Activated naive CD4-positive, alpha-beta T cell treated with anti-CD3 and anti-CD28 coated beads, Interleukin-2, amount 50 U/mL, for 24 hours (primary cell): ENCODE measurements around the gene CEP85.
"Not testable (repeated sequence)": the region's sequence is repeated elsewhere in the genome, so short reads cannot be mapped to it uniquely, and the experiment has no call there.

Experiments
- H3K27ac Mint-ChIP-seq: one replicate; pipeline ENCODE4 v1.8.0; 2021; ENCODE audit warnings: mild to moderate bottlenecking, mixed read lengths
- H3K27me3 Mint-ChIP-seq: one replicate; pipeline ENCODE4 v1.8.0; 2021; ENCODE audit warnings: mixed read lengths
- H3K36me3 Mint-ChIP-seq: one replicate; pipeline ENCODE4 v1.8.0; 2021; ENCODE audit warnings: mixed read lengths
- H3K4me1 Mint-ChIP-seq: one replicate; pipeline ENCODE4 v1.8.0; 2021; ENCODE audit warnings: mixed read lengths
- H3K4me3 Mint-ChIP-seq: one replicate; pipeline ENCODE4 v1.8.0; 2021; ENCODE audit warnings: mild to moderate bottlenecking, mixed read lengths
- H3K9me3 Mint-ChIP-seq: one replicate; pipeline ENCODE4 v1.8.0; 2021; ENCODE audit warnings: mixed read lengths

CEP85 gene

DNA sequence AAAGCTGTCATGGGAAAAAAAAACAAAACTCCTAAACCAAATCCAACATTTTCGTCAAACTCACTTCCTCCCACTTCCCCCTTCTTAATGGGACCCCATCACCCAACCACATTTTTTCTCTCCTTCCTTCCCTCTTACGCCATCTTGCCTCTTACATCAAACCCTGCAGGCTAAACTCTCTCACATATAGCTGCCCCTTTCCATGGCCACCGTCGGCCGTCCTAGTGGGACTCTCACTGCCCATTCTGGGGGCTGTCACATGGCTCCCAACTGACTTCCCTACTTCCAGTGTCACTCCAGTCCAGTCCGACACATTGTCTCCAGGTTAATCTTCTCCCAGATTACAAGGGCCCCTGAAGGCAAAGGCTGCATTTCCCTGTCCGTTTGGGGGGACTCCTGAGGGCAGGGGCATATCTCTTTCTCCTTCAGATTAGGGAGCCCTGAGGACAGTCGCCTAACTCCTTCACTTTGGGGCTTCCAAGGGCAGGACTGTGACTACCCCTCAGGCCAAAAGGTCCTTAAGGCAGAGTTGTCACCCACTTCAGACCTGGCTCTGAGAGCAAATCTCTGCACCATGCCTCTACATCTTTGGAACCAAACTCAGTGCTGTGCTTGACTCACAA lies 71.8 kb downstream of the CEP85 start:
- no peaks in the 10 kb centered on the region for H3K27me3 Mint-ChIP-seq
- H3K36me3 Mint-ChIP-seq: no peaks in the 10 kb centered on the region
- peak overlapping the region; percentile 98 for H3K27ac Mint-ChIP-seq
- H3K4me3 Mint-ChIP-seq: peak overlapping the region; percentile 100
- peaks cover 35% of the 10 kb centered on the region for H3K4me1 Mint-ChIP-seq
- H3K9me3 Mint-ChIP-seq: no peaks in the 10 kb centered on the region

DNA sequence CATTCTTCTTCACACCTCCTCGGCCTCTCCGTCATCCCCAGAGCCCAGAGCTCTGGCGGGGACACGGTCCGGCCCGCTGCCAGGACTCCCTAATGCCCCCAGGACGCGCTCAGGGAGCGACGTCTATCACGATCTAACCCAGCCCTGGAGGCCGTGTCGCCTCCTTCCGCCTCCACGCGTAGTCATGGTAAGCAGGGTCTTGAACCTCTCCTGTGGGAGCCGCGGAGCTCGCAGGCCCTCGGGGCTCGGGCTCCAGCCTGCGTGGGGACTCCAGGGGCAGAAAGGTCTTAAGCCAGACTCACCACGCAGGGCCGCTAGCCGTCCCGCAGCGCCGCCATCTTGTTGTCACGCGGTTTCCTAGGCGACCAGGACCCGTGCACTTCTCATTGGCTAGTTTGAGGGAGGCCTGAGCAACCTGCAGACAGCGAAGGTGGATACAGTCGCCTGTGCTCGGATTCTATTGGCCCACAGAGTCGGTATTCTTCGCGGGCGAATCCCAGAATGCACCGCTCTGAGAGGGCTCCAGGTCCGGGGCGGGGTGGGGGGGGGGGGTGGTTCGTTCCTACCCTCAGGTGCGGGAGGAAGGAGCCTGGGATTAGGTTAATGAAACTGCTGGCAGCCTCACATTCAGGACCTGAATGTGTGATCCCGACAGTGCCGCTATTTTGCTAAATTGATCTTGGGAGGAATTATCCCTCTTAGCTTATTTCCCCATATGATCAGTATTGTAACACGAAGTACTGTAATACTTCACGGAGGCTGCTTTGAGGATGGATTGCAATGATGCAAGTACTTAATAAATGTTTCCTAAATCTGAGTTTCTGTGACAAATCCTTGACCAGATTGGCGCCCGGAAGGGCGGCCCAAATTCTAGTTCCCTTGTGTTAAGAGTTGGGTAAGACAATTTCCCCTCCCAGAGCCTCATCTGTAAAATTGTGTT lies 72.6 kb downstream of the CEP85 start, which contains the start of gene UBXN11:
UBXN11 (minus strand) TSS at position 347 of the 940 bp plus-strand sequence. CDS start 3,753 bp downstream, outside the sequence.
- Mint-ChIP-seq H3K27ac (peak within 1 kb of the TSS; percentile 98), H3K36me3 (no peaks in the 10 kb centered on the region), H3K4me1 (peaks cover 34% of the 10 kb centered on the region), H3K4me3 (peak within 1 kb of the TSS; percentile 100), H3K27me3 (no peaks in the 10 kb centered on the region), H3K9me3 (no peaks in the 10 kb centered on the region)

DNA sequence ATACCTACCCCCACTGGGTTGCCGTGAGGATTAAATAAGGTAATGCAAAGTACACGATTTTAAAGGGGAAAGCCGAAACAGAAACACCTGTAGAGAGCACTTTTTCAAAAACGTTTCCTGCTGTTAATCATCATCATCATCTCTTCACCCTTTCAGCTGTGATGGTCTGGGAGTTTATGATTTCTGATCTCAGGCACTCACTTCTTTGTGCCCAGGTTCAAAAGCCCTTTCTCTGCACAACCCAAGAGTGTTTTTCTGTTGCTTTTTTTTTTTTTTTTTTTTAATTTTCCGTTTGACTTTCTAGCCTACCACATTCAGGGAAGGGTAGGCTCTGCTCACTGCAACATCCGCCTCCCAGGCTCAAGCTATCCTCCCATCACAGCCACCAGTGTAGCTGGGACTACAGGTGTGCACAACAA lies 73.4 kb downstream of the CEP85 start:
- peak overlapping the region; percentile 98 for H3K27ac Mint-ChIP-seq
- H3K27me3 Mint-ChIP-seq: no peaks in the 10 kb centered on the region
- H3K9me3 Mint-ChIP-seq: no peaks in the 10 kb centered on the region
- H3K4me1 Mint-ChIP-seq: peaks cover 40% of the 10 kb centered on the region
- H3K36me3 Mint-ChIP-seq: no peaks in the 10 kb centered on the region
- peak overlapping the region; percentile 100 for H3K4me3 Mint-ChIP-seq

DNA sequence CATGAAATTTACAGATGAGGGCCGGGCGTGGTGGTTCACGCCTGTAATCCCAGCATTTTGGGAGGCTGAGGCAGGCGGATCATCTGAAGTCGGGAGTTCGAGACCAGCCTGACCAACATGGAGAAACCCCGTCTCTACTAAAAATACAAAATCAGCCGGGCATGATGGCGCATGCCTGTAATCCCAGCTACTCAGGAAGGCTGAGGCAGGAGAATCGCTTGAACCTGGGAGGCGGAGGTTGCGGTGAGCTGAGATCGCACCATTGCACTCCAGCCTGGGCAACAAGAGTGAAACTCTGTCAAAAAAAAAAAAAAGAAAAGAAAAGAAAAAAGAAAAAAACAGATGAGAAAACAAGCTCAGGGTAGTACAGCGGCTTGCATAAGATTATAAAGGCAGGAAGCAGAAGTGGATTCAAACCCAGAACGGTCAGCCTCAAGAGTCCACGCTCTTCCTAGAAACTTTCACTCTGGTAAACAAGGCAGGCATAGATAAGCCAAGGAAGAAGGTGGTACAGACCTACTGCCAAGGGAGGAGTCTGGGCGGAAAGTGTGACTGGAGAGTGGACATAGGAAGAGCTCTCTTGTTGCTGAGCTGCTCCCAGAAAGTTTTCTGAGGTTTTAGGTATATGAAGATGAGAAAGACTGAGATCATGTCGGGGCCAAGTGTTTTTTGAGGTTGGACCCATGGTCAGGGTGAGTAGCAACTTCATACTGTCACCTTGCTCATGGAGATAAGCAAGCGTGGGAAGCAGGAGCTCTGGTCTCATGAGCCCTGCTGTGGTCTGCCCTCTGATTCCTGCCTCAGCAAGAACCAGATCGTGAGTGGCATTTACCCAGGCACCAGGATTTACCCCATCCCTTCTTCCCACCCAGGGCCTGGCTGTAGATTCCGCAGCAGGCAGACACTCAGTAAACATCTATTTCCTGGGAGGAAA lies 74.2 kb downstream of the CEP85 start:
- H3K36me3 Mint-ChIP-seq, H3K27me3 Mint-ChIP-seq, H3K9me3 Mint-ChIP-seq: not testable (repeated sequence)
- peak overlapping the region; percentile 94 for H3K27ac Mint-ChIP-seq
- peak overlapping the region; percentile 100 for H3K4me3 Mint-ChIP-seq
- peaks cover 44% of the 10 kb centered on the region for H3K4me1 Mint-ChIP-seq

DNA sequence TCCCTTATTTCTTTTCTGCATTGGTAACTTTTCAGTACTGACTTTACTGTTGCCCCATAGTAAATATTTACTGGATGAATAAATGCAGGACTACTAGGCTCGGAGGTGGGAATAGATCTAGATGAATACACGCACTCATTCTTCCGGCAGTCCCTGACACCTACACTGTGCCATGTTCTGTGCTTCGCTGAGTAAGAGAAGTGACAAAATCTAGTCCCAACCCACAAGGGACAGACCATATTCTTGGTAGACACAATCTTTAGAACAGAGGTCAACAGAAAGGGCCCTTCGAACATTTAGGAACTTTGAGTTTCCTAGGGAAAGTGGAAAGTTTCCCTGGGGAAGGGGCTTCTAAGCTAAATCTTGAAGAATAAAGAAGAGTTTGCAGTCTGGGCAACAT lies 80.5 kb downstream of the CEP85 start:
- Mint-ChIP-seq H3K4me3 (no peak overlapping the region), H3K4me1 (peaks cover 60% of the 10 kb centered on the region), H3K27ac (peak overlapping the region; percentile 62), H3K36me3 (no peaks in the 10 kb centered on the region), H3K9me3 (no peaks in the 10 kb centered on the region), H3K27me3 (no peaks in the 10 kb centered on the region)

DNA sequence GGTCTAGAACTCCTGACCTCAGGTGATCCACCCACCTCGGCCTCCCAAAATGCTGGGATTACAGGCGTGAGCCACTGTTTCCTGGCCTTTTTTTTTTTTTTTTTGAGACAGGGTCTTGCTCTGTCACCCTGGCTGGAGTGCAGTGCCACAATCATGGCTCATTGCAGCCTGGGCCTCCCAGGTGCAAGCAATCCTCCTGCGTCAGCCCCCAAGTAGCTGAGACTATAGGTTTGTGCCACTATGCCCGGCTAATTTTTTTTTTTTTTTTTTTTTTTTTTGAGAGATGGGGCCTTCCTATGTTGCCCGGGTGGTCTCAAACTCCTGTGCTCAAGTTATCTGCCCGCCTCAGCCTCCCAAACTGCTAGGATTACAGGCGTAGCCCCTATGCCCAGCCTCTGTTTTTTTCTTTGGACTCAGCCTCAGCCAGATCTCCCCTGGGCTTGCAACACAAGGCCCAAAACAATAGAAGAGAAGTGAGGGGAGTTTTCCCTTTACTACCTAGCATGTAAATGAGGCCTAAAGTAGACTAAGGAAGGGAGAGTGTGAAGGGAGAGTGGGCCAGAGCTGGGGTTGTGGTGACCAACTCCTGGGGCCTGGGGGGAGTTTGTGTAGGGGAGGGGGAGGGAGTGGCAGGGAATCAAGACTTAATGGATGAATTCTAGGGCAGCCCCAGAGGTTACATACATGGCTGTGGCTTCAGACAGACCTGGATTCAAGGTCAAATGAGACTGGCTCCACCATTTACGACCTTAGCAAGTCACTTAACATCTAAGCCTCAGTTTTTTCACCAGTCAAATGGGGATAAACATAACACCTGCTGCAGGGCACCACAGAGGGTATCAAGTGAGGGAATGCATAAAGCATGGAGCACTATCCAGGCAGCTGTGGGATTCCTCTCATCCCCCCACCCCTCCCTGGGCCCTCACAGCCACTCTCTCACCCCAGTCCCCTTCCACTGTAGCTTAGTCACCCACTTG lies 82.2 kb downstream of the CEP85 start:
- H3K4me3 Mint-ChIP-seq: no peak overlapping the region
- H3K36me3 Mint-ChIP-seq: no peaks in the 10 kb centered on the region
- H3K4me1 Mint-ChIP-seq: peaks cover 74% of the 10 kb centered on the region
- no peaks in the 10 kb centered on the region for H3K9me3 Mint-ChIP-seq
- no peaks in the 10 kb centered on the region for H3K27me3 Mint-ChIP-seq
- H3K27ac Mint-ChIP-seq: peak overlapping the region; percentile 94

DNA sequence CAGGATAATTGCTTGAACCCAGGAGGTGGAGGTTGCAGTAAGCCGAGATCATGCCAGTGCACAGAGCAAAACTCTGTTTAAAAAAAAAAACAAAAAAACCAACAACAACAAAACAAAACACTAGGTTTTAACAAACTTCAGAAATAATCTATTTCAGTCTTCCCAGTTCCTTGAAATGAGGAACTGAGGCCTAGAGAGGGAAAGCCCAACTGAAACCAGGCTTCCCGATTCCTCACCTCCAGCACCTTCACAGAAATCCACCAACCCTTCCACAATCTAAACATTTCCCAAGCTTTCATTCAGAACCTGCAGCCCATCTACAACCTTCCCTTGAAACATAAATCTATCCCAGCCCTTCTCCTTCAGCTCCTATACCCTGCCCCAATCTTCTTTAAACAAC lies 83.1 kb downstream of the CEP85 start:
- H3K4me1 Mint-ChIP-seq: peaks cover 77% of the 10 kb centered on the region
- H3K4me3 Mint-ChIP-seq: peak overlapping the region; percentile 92
- peak overlapping the region; percentile 84 for H3K27ac Mint-ChIP-seq
- H3K27me3 Mint-ChIP-seq: no peaks in the 10 kb centered on the region
- peaks cover 5% of the 10 kb centered on the region for H3K36me3 Mint-ChIP-seq
- H3K9me3 Mint-ChIP-seq: no peaks in the 10 kb centered on the region

DNA sequence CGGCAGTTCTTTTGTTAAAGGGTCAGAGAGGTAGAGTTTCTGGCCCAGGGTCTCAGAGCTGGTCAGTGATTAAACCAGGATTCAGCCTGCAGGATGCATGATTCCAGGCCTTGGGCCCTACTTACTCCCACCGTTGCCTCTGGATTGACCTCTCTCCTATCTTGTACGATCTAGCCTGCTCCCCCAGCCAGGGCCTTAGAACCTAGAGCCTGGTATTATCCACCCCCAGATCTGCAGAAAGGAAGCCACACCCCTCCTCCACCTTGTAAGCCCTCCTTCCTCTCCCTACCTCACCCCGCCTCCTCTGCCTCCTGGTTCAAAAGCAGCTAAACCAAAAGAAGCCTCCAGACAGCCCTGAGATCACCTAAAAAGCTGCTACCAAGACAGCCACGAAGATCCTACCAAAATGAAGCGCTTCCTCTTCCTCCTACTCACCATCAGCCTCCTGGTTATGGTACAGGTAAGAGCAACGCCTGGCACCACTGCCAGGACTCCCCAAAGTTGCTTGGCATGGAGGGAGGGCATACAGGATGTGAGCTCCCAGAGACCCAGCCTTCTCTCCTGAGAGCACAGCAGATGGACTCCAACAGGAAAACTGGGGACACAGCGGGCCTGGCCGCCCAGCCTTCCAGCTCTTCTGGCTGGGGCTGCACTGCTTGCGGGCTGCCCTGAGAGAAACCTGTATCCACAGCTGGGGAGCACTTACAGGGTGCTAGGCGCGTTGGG lies 83.8 kb downstream of the CEP85 start, which contains the start of gene CD52:
CD52 (plus strand) TSS at position 347 of the 726 bp plus-strand sequence; CDS start at position 407, 60 bp downstream.
- H3K36me3 Mint-ChIP-seq: peaks cover 5% of the 10 kb centered on the region
- peaks cover 83% of the 10 kb centered on the region for H3K4me1 Mint-ChIP-seq
- H3K27me3 Mint-ChIP-seq: no peaks in the 10 kb centered on the region
- no peaks in the 10 kb centered on the region for H3K9me3 Mint-ChIP-seq
- H3K4me3 Mint-ChIP-seq: peak within 1 kb of the TSS; percentile 92
- peak within 1 kb of the TSS; percentile 84 for H3K27ac Mint-ChIP-seq

DNA sequence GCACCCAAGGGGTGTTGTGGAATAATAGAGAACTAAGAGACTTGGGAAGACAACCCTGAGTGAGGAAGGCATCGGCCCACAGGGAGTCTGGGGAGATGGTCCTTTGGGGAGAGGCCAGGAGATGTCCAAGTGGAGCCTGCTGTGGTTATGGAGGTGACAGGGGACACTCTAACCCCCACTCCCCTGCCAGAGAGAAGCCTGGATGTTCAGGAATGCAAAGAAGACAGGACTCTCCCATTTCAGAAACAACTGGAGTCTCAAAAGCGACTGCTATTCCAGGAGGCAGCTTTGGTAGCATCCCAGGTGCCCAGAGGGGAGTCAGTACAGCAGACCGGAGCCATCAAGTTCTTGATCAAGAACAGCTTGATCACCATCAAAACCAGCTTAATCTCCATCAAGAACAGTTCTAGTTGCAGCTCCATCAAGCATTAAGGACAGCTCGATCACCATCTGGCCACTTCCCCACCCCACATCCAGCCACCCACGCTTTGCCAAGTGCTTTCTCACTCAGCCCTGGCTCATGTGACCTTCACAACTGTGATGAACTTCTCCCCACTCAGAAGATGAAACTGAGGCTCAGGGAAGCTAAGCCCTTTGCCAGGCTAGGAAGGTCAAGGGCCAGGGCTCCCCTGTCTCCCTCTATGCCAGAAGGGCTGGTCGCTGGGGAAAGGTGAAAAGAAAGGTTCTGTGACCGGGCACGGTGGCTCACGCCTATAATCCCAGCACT lies 84.5 kb downstream of the CEP85 start:
- Mint-ChIP-seq H3K9me3 (no peaks in the 10 kb centered on the region), H3K4me1 (peaks cover 83% of the 10 kb centered on the region), H3K36me3 (peaks cover 6% of the 10 kb centered on the region), H3K27me3 (no peaks in the 10 kb centered on the region), H3K4me3 (peak overlapping the region; percentile 92), H3K27ac (peak overlapping the region; percentile 84)

DNA sequence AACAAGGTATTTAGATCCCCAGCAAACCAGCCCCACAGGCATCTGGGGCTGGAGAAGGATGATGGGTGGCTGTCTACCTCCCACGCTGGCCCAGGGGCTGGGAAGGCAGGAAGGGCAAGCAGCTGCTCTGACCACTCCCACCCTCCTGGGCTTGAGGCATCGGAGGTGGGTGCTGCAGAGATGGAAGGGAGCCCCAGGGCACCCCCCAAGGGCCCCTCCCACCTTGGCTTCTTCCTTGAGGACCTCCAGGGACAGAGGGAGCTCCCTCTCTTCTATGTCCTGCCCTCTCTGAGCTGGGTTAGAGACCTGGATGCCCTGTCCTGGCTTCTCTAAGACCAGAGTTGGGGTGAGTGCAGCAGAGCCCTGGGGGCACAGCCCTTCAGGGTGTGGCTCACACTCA lies 86.9 kb downstream of the CEP85 start:
- peaks cover 71% of the 10 kb centered on the region for H3K4me1 Mint-ChIP-seq
- H3K9me3 Mint-ChIP-seq: no peaks in the 10 kb centered on the region
- H3K27me3 Mint-ChIP-seq: no peaks in the 10 kb centered on the region
- H3K27ac Mint-ChIP-seq: peak overlapping the region; percentile 99
- H3K4me3 Mint-ChIP-seq: peak overlapping the region; percentile 86
- H3K36me3 Mint-ChIP-seq: peaks cover 6% of the 10 kb centered on the region

DNA sequence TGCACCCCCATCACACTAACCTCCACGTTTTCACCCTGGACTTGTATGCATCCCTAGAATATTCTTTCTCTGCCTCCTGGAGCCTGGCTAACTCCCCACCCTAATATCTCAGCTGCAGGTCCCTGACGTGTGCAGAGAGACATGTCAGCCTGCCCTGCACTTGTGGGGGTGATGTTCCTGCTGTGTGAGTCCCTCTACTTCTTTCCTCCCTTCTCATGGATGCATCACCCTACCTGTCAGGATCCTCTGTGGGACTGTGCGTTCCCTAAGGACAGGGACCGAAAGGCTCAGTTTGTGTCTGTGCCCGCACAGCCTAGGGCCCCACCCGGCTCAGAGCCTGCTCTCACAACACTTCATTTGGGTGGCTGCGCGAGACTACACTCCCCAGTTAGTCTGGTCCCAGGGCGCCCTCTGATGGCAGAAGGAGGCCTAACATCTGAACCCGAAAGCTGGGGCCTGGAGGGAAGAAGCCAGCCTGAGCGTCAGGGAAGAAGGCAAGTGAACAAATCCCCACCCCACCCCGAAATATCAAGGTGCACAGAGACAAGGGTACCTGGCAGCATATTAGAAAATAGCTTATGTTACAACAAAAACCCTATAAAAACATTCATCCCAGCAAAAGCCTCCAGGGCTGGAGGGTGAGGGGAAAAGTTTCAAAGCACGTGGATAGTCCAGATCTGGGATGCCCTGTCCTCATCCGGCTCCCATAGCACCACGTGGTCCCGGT lies 87.5 kb downstream of the CEP85 start:
- H3K4me1 Mint-ChIP-seq: peaks cover 66% of the 10 kb centered on the region
- no peaks in the 10 kb centered on the region for H3K27me3 Mint-ChIP-seq
- H3K27ac Mint-ChIP-seq: peak overlapping the region; percentile 99

DNA sequence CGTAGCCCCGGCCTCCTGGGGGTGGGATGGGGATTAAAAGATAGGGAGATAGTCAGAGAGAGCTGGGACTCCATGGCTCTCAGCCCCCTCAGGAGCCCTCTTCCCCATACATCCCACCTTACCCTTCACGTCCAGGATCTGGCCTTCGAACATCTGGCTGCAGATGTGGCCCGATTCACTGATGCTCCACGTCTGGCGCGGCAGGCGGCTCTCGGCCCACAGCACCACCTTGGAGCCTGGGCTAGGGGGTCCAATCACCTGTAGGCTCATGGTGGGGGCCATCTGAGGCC lies 88.0 kb downstream of the CEP85 start:
- H3K4me3 Mint-ChIP-seq: no peak overlapping the region
- no peaks in the 10 kb centered on the region for H3K27me3 Mint-ChIP-seq
- H3K36me3 Mint-ChIP-seq: peaks cover 6% of the 10 kb centered on the region
- H3K9me3 Mint-ChIP-seq: no peaks in the 10 kb centered on the region
- peaks cover 60% of the 10 kb centered on the region for H3K4me1 Mint-ChIP-seq
- peak overlapping the region; percentile 99 for H3K27ac Mint-ChIP-seq

More for the DNA sequence above, 87.5 kb downstream of the CEP85 start:
- Mint-ChIP-seq H3K4me3 (peak overlapping the region; percentile 86), H3K9me3 (no peaks in the 10 kb centered on the region), H3K36me3 (peaks cover 6% of the 10 kb centered on the region)

DNA sequence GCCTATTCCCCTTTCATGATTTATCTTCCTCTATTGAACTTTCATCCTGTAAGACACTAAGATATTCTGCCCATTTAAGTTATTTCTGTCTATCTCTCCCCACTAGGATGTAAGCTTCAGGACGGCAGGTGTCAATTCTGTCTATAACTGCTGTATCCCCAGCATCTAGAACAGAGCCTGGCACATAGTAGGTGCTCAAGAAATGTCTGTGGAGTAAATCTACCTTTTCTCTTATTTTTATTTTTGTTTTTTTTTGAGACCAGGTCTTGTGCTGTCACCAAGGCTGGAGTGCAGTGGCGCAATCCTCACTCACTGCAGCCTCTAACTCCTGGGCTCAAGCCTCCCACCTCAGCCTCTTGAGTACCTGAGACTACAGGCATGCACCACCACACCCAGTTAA lies 89.4 kb downstream of the CEP85 start:
- Mint-ChIP-seq H3K36me3 (peaks cover 6% of the 10 kb centered on the region), H3K9me3 (no peaks in the 10 kb centered on the region), H3K27me3 (no peaks in the 10 kb centered on the region), H3K4me3 (no peak overlapping the region), H3K4me1 (peaks cover 49% of the 10 kb centered on the region), H3K27ac (peak overlapping the region; percentile 43)
